Progenitor cell of endocrine pancreas (in vitro differentiated cells): ENCODE results near the gene ADAMTS14. TPM values are rescaled to one million over a fixed set of nuclear protein-coding genes. Genes with fewer than 3 reads are reported as not detected.

ENCODE experiments used
- DNase-seq: peaks from one replicate; pipeline ENCODE4 v3.0.0; 2021; ENCODE audit warnings: low spot score; ENCODE audit not compliant: unreplicated experiment
- H3K27ac Mint-ChIP-seq: 2 replicates; pipeline ENCODE4 v1.8.0; 2021; ENCODE audit warnings: mild to moderate bottlenecking, moderate library complexity, mixed read lengths
- H3K27me3 Mint-ChIP-seq: 2 replicates; pipeline ENCODE4 v1.8.0; 2021; ENCODE audit warnings: mixed read lengths
- H3K36me3 Mint-ChIP-seq: 2 replicates; pipeline ENCODE4 v1.8.0; 2022; ENCODE audit warnings: mixed read lengths; ENCODE audit not compliant: insufficient read depth
- H3K4me1 Mint-ChIP-seq: 2 replicates; pipeline ENCODE4 v1.8.0; 2021; ENCODE audit warnings: low read depth, mixed read lengths
- H3K4me3 Mint-ChIP-seq: 2 replicates; pipeline ENCODE4 v1.8.0; 2021; ENCODE audit warnings: low read depth, mild to moderate bottlenecking, moderate library complexity, mixed read lengths
- H3K9me3 Mint-ChIP-seq: 2 replicates; pipeline ENCODE4 v1.8.0; 2021; ENCODE audit warnings: low read depth, mixed read lengths
- CTCF ChIP-seq: fragments of 200-600 bp; sonication (generic); IDR thresholded peaks from one replicate; pipeline ENCODE4 v1.5.0; 2021; ENCODE audit warnings: antibody characterized with exemption, mild to moderate bottlenecking; ENCODE audit not compliant: unreplicated experiment
- total RNA-seq: library from RNA; stranded (reverse); gene quantifications from 2 replicates; pipeline ENCODE4 v1.2.1, GENCODE V29; 2021

The ADAMTS14 gene
- total RNA-seq, 1 donor from 2014 or later, result 0.05 TPM

- H3K4me3 Mint-ChIP-seq, result no peak overlapping the region
- no peaks in the 10 kb centered on the region for H3K36me3 Mint-ChIP-seq
- H3K4me1 Mint-ChIP-seq, result no peaks in the 10 kb centered on the region
- no peak for TF ChIP-seq CTCF
- no peak overlapping the region for H3K27ac Mint-ChIP-seq
- no peak for DNase-seq
- no peaks in the 10 kb centered on the region for H3K9me3 Mint-ChIP-seq
- peaks cover 11% of the 10 kb centered on the region for H3K27me3 Mint-ChIP-seq
Observed at GRCh38 chr10:70757856-70758255, 85.5 kb downstream of the ADAMTS14 start.

GRCh38 chr10:70758757-70759514 lies 86.6 kb downstream of the ADAMTS14 start:
- H3K4me3 Mint-ChIP-seq, result no peak overlapping the region
- DNase-seq, result peak; percentile 54
- no peaks in the 10 kb centered on the region for H3K36me3 Mint-ChIP-seq
- H3K4me1 Mint-ChIP-seq, result no peaks in the 10 kb centered on the region
- H3K27me3 Mint-ChIP-seq, result peaks cover 11% of the 10 kb centered on the region
- no peak overlapping the region for H3K27ac Mint-ChIP-seq
- TF ChIP-seq CTCF, result peak; percentile 87
- no peaks in the 10 kb centered on the region for H3K9me3 Mint-ChIP-seq

- Mint-ChIP-seq H3K4me3 (no peak overlapping the region), H3K4me1 (no peaks in the 10 kb centered on the region), H3K27ac (no peak overlapping the region), H3K36me3 (no peaks in the 10 kb centered on the region), H3K9me3 (no peaks in the 10 kb centered on the region), H3K27me3 (peaks cover 6% of the 10 kb centered on the region)
- no peak for TF ChIP-seq CTCF
- DNase-seq, result no peak
Observed at GRCh38 chr10:70759781-70760180, 87.5 kb downstream of the ADAMTS14 start.

- no peak overlapping the region for H3K27ac Mint-ChIP-seq
- H3K9me3 Mint-ChIP-seq, result peaks cover 4% of the 10 kb centered on the region
- peaks cover 6% of the 10 kb centered on the region for H3K27me3 Mint-ChIP-seq
- DNase-seq, result no peak
- no peak overlapping the region for H3K4me3 Mint-ChIP-seq
- H3K4me1 Mint-ChIP-seq, result no peaks in the 10 kb centered on the region
- no peaks in the 10 kb centered on the region for H3K36me3 Mint-ChIP-seq
- no peak for TF ChIP-seq CTCF
Observed at GRCh38 chr10:70760271-70760787, 88.0 kb downstream of the ADAMTS14 start.

- Mint-ChIP-seq H3K27ac (no peak overlapping the region), H3K9me3 (peaks cover 7% of the 10 kb centered on the region), H3K36me3 (peaks cover 1% of the 10 kb centered on the region), H3K4me3 (no peak overlapping the region), H3K27me3 (peaks cover 6% of the 10 kb centered on the region), H3K4me1 (no peaks in the 10 kb centered on the region)
- no peak for TF ChIP-seq CTCF
- DNase-seq, result no peak
Observed at GRCh38 chr10:70761031-70761601, 88.8 kb downstream of the ADAMTS14 start.
